Measurements from ENCODE around the gene ST3GAL5.
"Not testable (repeated sequence)": the region's sequence is repeated elsewhere in the genome, so short reads cannot be mapped to it uniquely, and the experiment has no call there.

Gene ST3GAL5

DNA sequence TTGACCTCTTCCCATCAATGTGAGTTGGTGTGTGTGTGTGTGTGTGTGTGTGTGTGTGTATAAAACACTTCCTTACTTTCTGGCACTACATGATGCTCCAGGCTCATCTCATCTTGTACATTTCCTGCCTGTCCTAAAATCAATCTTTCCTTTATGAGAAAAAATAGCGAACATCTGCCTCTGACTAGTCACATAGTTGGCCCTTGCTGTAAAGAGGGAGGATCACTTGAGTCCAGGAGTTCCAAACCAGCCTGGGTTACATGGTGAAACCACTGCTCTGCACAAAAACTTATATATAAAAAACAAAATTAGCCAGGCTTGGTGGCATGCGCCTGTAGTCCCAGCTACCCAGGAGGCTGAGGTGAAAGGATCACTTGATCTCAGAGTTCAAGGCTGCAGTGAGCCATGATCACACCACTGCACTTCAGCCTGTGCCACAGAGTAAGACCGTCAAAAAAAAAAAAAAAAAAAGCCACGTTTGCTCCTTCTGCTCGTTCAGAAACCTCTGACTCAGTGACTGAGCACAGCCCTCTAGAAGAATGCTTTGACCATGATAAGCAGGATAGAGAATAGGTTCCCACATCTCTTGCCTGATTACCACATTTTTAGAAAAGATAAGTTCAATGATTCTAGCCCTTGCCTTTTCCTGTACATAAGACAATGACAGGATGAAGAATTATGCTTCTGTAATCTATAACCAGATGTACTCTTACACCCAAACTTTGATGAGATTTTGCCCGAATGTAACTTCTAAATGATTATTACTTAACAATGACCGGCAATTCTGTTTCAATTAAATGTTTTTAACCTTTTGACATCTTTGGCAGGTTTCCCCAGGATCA, 45.2 kb upstream of the ST3GAL5 start:
- DNase-seq (ENCODE audit: low read depth, low spot score), result no peak

DNA sequence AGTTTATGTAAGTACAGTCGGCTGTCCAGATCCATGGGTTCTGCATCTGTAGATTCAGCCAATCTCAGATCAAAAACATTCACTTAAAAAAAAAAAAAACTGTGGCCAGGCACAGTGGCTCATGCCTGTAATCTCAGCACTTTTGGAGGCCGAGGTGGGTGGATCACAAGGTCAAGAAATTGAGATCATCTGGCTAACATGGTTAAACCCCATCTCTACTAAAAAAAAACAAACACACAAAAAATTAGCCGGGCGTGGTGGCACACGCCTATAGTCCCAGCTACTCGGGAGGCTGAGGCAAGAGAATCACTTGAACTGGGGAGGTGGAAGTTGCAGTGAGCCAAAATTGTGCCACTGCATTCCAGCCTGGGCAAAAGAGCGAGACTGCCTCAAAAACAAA, 42.4 kb upstream of the ST3GAL5 start:
- H3K4me3 ChIP-seq (ENCODE audit: insufficient read length, low read depth); H3K4me1 ChIP-seq (ENCODE audit: insufficient read depth, insufficient read length); H3K36me3 ChIP-seq (ENCODE audit: insufficient read depth, insufficient read length, low read length); DNase-seq (ENCODE audit: low read depth, low spot score); H3K9ac ChIP-seq (ENCODE audit: insufficient read length, low read depth); H3K27me3 ChIP-seq (ENCODE audit: insufficient read depth, insufficient read length); H3K9me3 ChIP-seq (ENCODE audit: insufficient read depth, low read length): not testable (repeated sequence)

More for the DNA sequence above, 45.2 kb upstream of the ST3GAL5 start:
- H3K9ac ChIP-seq (ENCODE audit: insufficient read length, low read depth), result no peak overlapping the region
- no peak overlapping the region for H3K4me3 ChIP-seq (ENCODE audit: insufficient read length, low read depth)
- H3K4me1 ChIP-seq (ENCODE audit: insufficient read depth, insufficient read length), result no peaks in the 10 kb centered on the region
- TF ChIP-seq SUZ12 (IDR thresholded peaks at IDR 0.05; ENCODE audit: extremely low read depth, insufficient read depth, insufficient read length), result no peak
- no peak for TF ChIP-seq YY1 (IDR thresholded peaks at IDR 0.05; ENCODE audit: insufficient read depth, insufficient read length)
- TF ChIP-seq ZNF274 (IDR thresholded peaks at IDR 0.05; ENCODE audit: low read depth, low read length), result no peak
- H3K36me3 ChIP-seq (ENCODE audit: insufficient read depth, insufficient read length, low read length), result no peaks in the 10 kb centered on the region
- no peaks in the 10 kb centered on the region for H3K9me3 ChIP-seq (ENCODE audit: insufficient read depth, low read length)
- no peaks in the 10 kb centered on the region for H3K27me3 ChIP-seq (ENCODE audit: insufficient read depth, insufficient read length)

DNA sequence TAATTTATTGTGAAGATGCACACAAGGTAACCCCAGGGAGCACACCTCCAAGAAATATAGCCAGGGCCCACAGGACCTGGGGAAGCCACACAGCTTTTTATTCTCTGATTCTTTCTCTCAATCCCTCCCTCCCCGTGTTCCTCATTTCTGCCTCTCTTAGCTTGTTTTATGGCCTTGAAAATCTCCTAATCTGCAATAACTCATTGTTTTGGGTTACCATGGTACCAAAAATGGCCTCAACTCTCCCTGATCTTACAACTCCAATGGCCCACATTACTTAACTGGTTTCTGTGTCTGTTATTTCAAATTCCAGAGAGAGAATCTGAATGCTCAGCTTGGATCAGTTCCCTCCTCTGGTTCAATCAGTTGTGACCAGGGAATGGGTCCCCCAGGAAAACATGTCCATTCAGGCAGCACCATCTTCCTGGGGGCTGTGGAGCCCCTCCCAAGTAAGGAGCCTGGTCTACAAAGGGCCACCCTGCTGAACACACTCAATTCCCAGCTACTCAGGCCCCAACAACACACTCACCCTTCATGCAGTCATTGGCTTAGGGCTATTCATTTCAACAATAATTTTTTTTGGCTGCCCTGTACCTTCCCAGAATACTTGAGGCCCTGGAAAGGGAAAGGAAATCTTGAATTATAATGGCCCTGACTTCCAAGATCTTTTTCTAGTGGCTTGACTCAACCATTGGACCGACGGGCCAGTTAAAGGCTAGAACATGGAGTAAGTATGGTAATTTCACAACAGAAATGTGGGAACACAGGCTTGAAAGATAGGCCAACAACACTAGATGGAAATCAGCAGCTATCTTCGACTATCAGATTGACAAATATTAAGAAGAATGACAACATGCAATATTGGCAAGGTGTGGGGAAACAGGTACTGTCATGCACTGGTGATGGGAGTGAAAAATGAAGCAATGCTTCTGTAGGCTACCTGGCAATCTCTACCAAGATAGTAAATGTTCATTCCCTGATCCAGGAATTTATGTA, 41.6 kb upstream of the ST3GAL5 start:
- no peak for DNase-seq (ENCODE audit: low read depth, low spot score)
- Histone ChIP-seq H3K27me3 (ENCODE audit: insufficient read depth, insufficient read length) (no peaks in the 10 kb centered on the region), H3K9ac (ENCODE audit: insufficient read length, low read depth) (no peak overlapping the region), H3K36me3 (ENCODE audit: insufficient read depth, insufficient read length, low read length) (no peaks in the 10 kb centered on the region), H3K9me3 (ENCODE audit: insufficient read depth, low read length) (no peaks in the 10 kb centered on the region), H3K4me1 (ENCODE audit: insufficient read depth, insufficient read length) (no peaks in the 10 kb centered on the region), H3K4me3 (ENCODE audit: insufficient read length, low read depth) (no peak overlapping the region)
- TF ChIP-seq YY1 (IDR thresholded peaks at IDR 0.05; ENCODE audit: insufficient read depth, insufficient read length) (no peak), ZNF274 (IDR thresholded peaks at IDR 0.05; ENCODE audit: low read depth, low read length) (no peak), SUZ12 (IDR thresholded peaks at IDR 0.05; ENCODE audit: extremely low read depth, insufficient read depth, insufficient read length) (no peak)

DNA sequence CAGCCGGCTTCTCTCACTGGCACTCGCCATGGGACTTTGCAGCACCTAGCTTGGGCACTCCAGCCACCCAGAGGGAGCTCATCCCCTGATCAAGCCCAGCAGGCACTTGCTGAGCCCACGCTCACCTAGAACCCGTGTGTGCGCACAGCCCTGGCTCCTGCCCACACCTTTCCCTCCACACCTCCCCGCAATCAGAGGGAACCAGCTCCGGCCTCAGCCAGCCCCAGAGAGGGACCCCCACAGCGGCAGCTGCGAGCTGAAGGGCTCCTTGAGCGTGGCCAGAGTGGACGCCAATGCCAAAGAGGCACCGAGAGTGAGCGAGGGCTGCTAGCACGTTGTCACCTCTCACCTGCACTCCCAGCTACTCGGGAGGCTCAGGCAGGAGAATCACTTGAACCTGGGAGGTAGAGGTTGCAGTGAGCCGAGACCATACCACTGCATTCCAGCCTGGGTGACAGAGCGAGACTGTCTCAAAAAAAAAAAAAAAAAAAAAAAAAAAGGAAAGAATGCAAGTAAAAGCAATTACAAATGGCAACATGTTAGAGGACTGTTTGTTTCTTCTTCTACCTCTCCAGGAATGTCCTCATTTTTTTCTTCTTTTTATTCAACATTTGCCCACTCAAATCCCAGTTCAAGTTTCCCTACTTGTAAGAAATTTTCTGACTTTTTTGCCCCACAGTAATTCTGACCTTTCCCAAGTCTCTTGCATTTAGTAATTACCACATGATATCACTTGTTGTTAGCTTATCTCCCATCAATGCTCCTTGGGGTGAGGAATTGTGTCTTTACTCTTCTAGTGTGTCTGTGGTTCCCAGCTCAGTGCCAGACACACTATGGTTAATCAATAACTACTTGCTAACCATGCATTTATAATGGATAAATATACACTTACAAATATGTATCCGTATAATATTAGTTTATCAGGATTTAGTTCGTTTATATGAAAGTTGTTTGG, 40.6 kb upstream of the ST3GAL5 start:
- no peak overlapping the region for H3K9ac ChIP-seq (ENCODE audit: insufficient read length, low read depth)
- no peak for DNase-seq (ENCODE audit: low read depth, low spot score)
- no peaks in the 10 kb centered on the region for H3K4me1 ChIP-seq (ENCODE audit: insufficient read depth, insufficient read length)
- H3K36me3 ChIP-seq (ENCODE audit: insufficient read depth, insufficient read length, low read length), result no peaks in the 10 kb centered on the region
- H3K27me3 ChIP-seq (ENCODE audit: insufficient read depth, insufficient read length), result no peaks in the 10 kb centered on the region
- no peak for TF ChIP-seq YY1 (IDR thresholded peaks at IDR 0.05; ENCODE audit: insufficient read depth, insufficient read length)
- no peak for TF ChIP-seq SUZ12 (IDR thresholded peaks at IDR 0.05; ENCODE audit: extremely low read depth, insufficient read depth, insufficient read length)
- no peak for TF ChIP-seq ZNF274 (IDR thresholded peaks at IDR 0.05; ENCODE audit: low read depth, low read length)
- H3K9me3 ChIP-seq (ENCODE audit: insufficient read depth, low read length), result no peaks in the 10 kb centered on the region
- H3K4me3 ChIP-seq (ENCODE audit: insufficient read length, low read depth), result no peak overlapping the region

DNA sequence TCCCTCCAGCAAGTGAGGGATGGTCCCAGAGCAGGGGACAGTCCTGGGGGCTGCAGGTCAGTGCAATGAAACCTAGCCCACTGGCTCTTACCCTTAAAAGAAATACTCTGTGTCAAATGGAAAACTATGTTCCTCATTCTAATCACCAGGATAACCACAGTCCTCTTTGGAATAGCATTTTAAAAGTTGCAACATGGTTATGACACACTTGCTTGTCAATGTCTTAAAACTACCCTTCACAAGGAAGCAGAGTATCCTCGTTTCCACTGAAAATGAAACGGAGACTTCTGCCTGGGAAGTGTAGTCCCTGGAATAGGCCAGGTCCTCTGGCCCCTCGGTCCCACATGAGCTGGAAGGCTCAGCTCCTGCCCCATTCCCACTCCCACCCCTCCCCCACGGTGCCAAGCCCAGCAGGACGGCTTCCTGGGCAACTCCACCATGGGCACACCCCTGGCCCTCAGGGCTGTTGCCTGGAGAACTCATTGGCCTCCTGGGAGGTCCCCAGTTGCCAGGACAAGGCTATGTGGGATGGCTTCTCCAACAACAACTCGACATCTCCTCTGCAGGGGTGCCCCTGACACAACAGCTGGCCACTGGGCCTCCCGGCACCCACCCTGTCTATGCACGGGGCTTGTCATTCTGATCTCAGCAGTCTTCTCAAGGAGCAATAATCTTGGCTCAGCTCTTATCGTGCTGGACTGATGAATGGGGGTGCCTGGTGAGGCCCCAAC, 38.3 kb upstream of the ST3GAL5 start:
- no peaks in the 10 kb centered on the region for H3K9me3 ChIP-seq (ENCODE audit: insufficient read depth, low read length)
- no peak overlapping the region for H3K9ac ChIP-seq (ENCODE audit: insufficient read length, low read depth)
- no peak for DNase-seq (ENCODE audit: low read depth, low spot score)
- H3K27me3 ChIP-seq (ENCODE audit: insufficient read depth, insufficient read length), result no peaks in the 10 kb centered on the region
- H3K4me1 ChIP-seq (ENCODE audit: insufficient read depth, insufficient read length), result no peaks in the 10 kb centered on the region
- H3K4me3 ChIP-seq (ENCODE audit: insufficient read length, low read depth), result no peak overlapping the region
- H3K36me3 ChIP-seq (ENCODE audit: insufficient read depth, insufficient read length, low read length), result no peaks in the 10 kb centered on the region
- TF ChIP-seq ZNF274 (IDR thresholded peaks at IDR 0.05; ENCODE audit: low read depth, low read length) (no peak), YY1 (IDR thresholded peaks at IDR 0.05; ENCODE audit: insufficient read depth, insufficient read length) (no peak), SUZ12 (IDR thresholded peaks at IDR 0.05; ENCODE audit: extremely low read depth, insufficient read depth, insufficient read length) (no peak)

DNA sequence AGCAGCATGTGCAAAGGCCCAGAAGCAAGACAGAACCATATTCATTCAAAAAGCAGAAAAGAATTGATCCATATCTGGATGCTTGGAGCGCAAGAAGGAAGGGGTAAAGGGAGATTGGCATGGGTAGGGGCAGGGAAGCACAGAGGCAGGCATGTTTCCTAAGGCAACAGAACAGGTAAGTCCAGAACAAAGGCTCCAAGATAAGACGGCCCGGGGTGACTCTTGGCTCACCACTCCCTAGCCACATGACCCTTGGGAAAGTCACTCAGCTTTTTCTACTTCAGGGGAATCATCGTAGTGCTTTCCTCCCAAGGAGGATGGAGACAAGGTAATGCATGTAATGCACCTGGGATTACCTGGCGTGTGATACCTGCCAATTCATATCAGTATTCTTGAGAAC, 37.7 kb upstream of the ST3GAL5 start:
- DNase-seq (ENCODE audit: low read depth, low spot score), result no peak
- Histone ChIP-seq H3K4me1 (ENCODE audit: insufficient read depth, insufficient read length) (no peaks in the 10 kb centered on the region), H3K9me3 (ENCODE audit: insufficient read depth, low read length) (no peaks in the 10 kb centered on the region)

More for the DNA sequence above, 37.7 kb upstream of the ST3GAL5 start:
- TF ChIP-seq SUZ12 (IDR thresholded peaks at IDR 0.05; ENCODE audit: extremely low read depth, insufficient read depth, insufficient read length) (no peak), YY1 (IDR thresholded peaks at IDR 0.05; ENCODE audit: insufficient read depth, insufficient read length) (no peak), ZNF274 (IDR thresholded peaks at IDR 0.05; ENCODE audit: low read depth, low read length) (no peak)
- Histone ChIP-seq H3K36me3 (ENCODE audit: insufficient read depth, insufficient read length, low read length) (no peaks in the 10 kb centered on the region), H3K9ac (ENCODE audit: insufficient read length, low read depth) (no peak overlapping the region), H3K4me3 (ENCODE audit: insufficient read length, low read depth) (no peak overlapping the region), H3K27me3 (ENCODE audit: insufficient read depth, insufficient read length) (no peaks in the 10 kb centered on the region)
